ENCODE results near the gene PEX10. TPM values are rescaled to one million over a fixed set of nuclear protein-coding genes. Genes with fewer than 3 reads are reported as not detected.

PEX10 gene
- total RNA-seq, 2 donors from 2014 or later = 38.3 to 49.9 TPM

GRCh38 chr1:2417833-2418225, 5.5 kb upstream of the PEX10 start:
- Histone ChIP-seq H3K27me3 (replicated peaks; ENCODE audit: insufficient read depth) (no peaks in the 10 kb centered on the region), H3K4me3 (no peak overlapping the region), H3K9me3 (no peaks in the 10 kb centered on the region), H3K36me3 (no peaks in the 10 kb centered on the region), H3K4me1 (replicated peaks) (peaks cover 34% of the 10 kb centered on the region), H3K27ac (no peak overlapping the region)
- intact Hi-C loops (cut with DNase I) = loop anchor here (5.0 to 10.0 kb wide), 2 partner anchors 227 to 1004 kb away; no protein-coding TSS in a partner anchor
- TF ChIP-seq POLR2A (IDR thresholded peaks at IDR 0.05) = no peak
- TF ChIP-seq POLR2AphosphoS5 (IDR thresholded peaks at IDR 0.05) = no peak
- no peak for TF ChIP-seq CTCF (IDR thresholded peaks at IDR 0.05)
- 74% methylated on average over 11 of the region's 14 CpGs for WGBS
- DNase-seq (ENCODE audit: low spot score) = no peak

- no peaks in the 10 kb centered on the region for H3K27me3 ChIP-seq (replicated peaks; ENCODE audit: insufficient read depth)
- intact Hi-C loops (cut with DNase I) = loop anchor here (5.0 to 10.0 kb wide), 2 partner anchors 228 to 1005 kb away; no protein-coding TSS in a partner anchor
- H3K4me1 ChIP-seq (replicated peaks) = peaks cover 34% of the 10 kb centered on the region
- TF ChIP-seq POLR2AphosphoS5 (IDR thresholded peaks at IDR 0.05) (no peak), POLR2A (IDR thresholded peaks at IDR 0.05) (no peak), CTCF (IDR thresholded peaks at IDR 0.05) (no peak)
- H3K36me3 ChIP-seq = no peaks in the 10 kb centered on the region
- H3K27ac ChIP-seq = peak overlapping the region; percentile 79 to 85
- DNase-seq (ENCODE audit: low spot score) = no peak
- 74% methylated on average over 9 of the region's 13 CpGs for WGBS
- no peaks in the 10 kb centered on the region for H3K9me3 ChIP-seq
- H3K4me3 ChIP-seq = peak overlapping the region; percentile 18 to 31
Measured at GRCh38 chr1:2417083-2417832, 4.9 kb upstream of the PEX10 start.

- peaks cover 38% of the 10 kb centered on the region for H3K4me1 ChIP-seq (replicated peaks)
- intact Hi-C loops (cut with DNase I) = loop anchor here (5.0 to 10.0 kb wide), 2 partner anchors 228 to 1006 kb away; no protein-coding TSS in a partner anchor
- peak; percentile 69 for DNase-seq (ENCODE audit: low spot score)
Measured at GRCh38 chr1:2416403-2416802, 4.0 kb upstream of the PEX10 start.

GRCh38 chr1:2415801-2416208, 3.4 kb upstream of the PEX10 start:
- no peaks in the 10 kb centered on the region for H3K9me3 ChIP-seq
- peak overlapping the region; percentile 79 to 85 for H3K27ac ChIP-seq
- intact Hi-C loops (cut with DNase I) = loop anchor here (5.0 to 10.0 kb wide), 2 partner anchors 229 to 1006 kb away; no protein-coding TSS in a partner anchor
- peak overlapping the region in 1 of 2 donors; percentile 18 for H3K4me3 ChIP-seq
- peak; percentile 22 for DNase-seq (ENCODE audit: low spot score)
- H3K36me3 ChIP-seq = no peaks in the 10 kb centered on the region
- no peak for TF ChIP-seq POLR2A (IDR thresholded peaks at IDR 0.05)
- peak in 2 of 4 experiments; percentile 25 to 32 for TF ChIP-seq CTCF (IDR thresholded peaks at IDR 0.05)
- H3K4me1 ChIP-seq (replicated peaks) = peaks cover 40% of the 10 kb centered on the region
- no peaks in the 10 kb centered on the region for H3K27me3 ChIP-seq (replicated peaks; ENCODE audit: insufficient read depth)
- 44% methylated on average over 19 of the region's 19 CpGs for WGBS

More at GRCh38 chr1:2416403-2416802, 4.0 kb upstream of the PEX10 start:
- H3K9me3 ChIP-seq = no peaks in the 10 kb centered on the region
- no peaks in the 10 kb centered on the region for H3K36me3 ChIP-seq
- H3K27ac ChIP-seq = peak overlapping the region; percentile 79 to 85
- peak; percentile 30 for TF ChIP-seq POLR2A (IDR thresholded peaks at IDR 0.05)
- peak; percentile 60 for TF ChIP-seq POLR2AphosphoS5 (IDR thresholded peaks at IDR 0.05)
- no peak for TF ChIP-seq CTCF (IDR thresholded peaks at IDR 0.05)
- peak overlapping the region; percentile 18 to 31 for H3K4me3 ChIP-seq
- H3K27me3 ChIP-seq (replicated peaks; ENCODE audit: insufficient read depth) = no peaks in the 10 kb centered on the region
- 10% methylated on average over 12 of the region's 12 CpGs for WGBS
